Measurements from ENCODE around the gene GAK. TPM values are rescaled to one million over a fixed set of nuclear protein-coding genes. Genes with fewer than 3 reads are reported as not detected.

The GAK gene
- total RNA-seq, 1 experiment from 2014 or later = 57.1 TPM

- H3K4me3 ChIP-seq = no peak overlapping the region
- no peak for DNase-seq
- H3K9me3 ChIP-seq = no peaks in the 10 kb centered on the region
- H3K27me3 ChIP-seq = no peaks in the 10 kb centered on the region
- no peaks in the 10 kb centered on the region for H3K36me3 ChIP-seq
Observed at GRCh38 chr4:907103-907400, 25.1 kb downstream of the GAK start.

GRCh38 chr4:906339-907102, 25.6 kb downstream of the GAK start:
- DNase-seq = no peak
- H3K9me3 ChIP-seq = no peaks in the 10 kb centered on the region
- H3K27me3 ChIP-seq = no peaks in the 10 kb centered on the region
- H3K36me3 ChIP-seq = no peaks in the 10 kb centered on the region
- no peak overlapping the region for H3K4me3 ChIP-seq

- Histone ChIP-seq H3K27me3 (no peaks in the 10 kb centered on the region), H3K9me3 (no peaks in the 10 kb centered on the region), H3K36me3 (no peaks in the 10 kb centered on the region), H3K4me3 (no peak overlapping the region)
- no peak for DNase-seq
Observed at GRCh38 chr4:905485-906338, 26.4 kb downstream of the GAK start.

- Histone ChIP-seq H3K36me3 (no peaks in the 10 kb centered on the region), H3K4me3 (no peak overlapping the region), H3K9me3 (no peaks in the 10 kb centered on the region), H3K27me3 (no peaks in the 10 kb centered on the region)
- DNase-seq = no peak
Observed at GRCh38 chr4:903066-904046, 28.8 kb downstream of the GAK start.

- H3K27me3 ChIP-seq = no peaks in the 10 kb centered on the region
- DNase-seq = no peak
- H3K4me3 ChIP-seq = no peak overlapping the region
- H3K9me3 ChIP-seq = no peaks in the 10 kb centered on the region
- H3K36me3 ChIP-seq = no peaks in the 10 kb centered on the region
Observed at GRCh38 chr4:901192-901910, 30.8 kb downstream of the GAK start.

GRCh38 chr4:900721-901120, 31.4 kb downstream of the GAK start:
- DNase-seq = no peak
- Histone ChIP-seq H3K36me3 (no peaks in the 10 kb centered on the region), H3K27me3 (no peaks in the 10 kb centered on the region), H3K4me3 (no peak overlapping the region), H3K9me3 (no peaks in the 10 kb centered on the region)

- no peak for DNase-seq
- Histone ChIP-seq H3K4me3 (no peak overlapping the region), H3K9me3 (no peaks in the 10 kb centered on the region), H3K27me3 (no peaks in the 10 kb centered on the region), H3K36me3 (no peaks in the 10 kb centered on the region)
Observed at GRCh38 chr4:900073-900472, 32.0 kb downstream of the GAK start.

- no peak overlapping the region for H3K4me3 ChIP-seq
- H3K27me3 ChIP-seq = no peaks in the 10 kb centered on the region
- DNase-seq = no peak
- H3K36me3 ChIP-seq = no peaks in the 10 kb centered on the region
- no peaks in the 10 kb centered on the region for H3K9me3 ChIP-seq
Observed at GRCh38 chr4:899556-899906, 32.6 kb downstream of the GAK start.

- Histone ChIP-seq H3K9me3 (no peaks in the 10 kb centered on the region), H3K36me3 (no peaks in the 10 kb centered on the region), H3K4me3 (no peak overlapping the region), H3K27me3 (no peaks in the 10 kb centered on the region)
- no peak for DNase-seq
Observed at GRCh38 chr4:898869-899555, 33.1 kb downstream of the GAK start.

GRCh38 chr4:898123-898522, 34.0 kb downstream of the GAK start:
- Histone ChIP-seq H3K27me3 (no peaks in the 10 kb centered on the region), H3K36me3 (no peaks in the 10 kb centered on the region), H3K4me3 (no peak overlapping the region), H3K9me3 (no peaks in the 10 kb centered on the region)
- no peak for DNase-seq

- Histone ChIP-seq H3K4me3 (no peak overlapping the region), H3K27me3 (no peaks in the 10 kb centered on the region), H3K9me3 (no peaks in the 10 kb centered on the region), H3K36me3 (no peaks in the 10 kb centered on the region)
- DNase-seq = no peak
Observed at GRCh38 chr4:896630-897029, 35.5 kb downstream of the GAK start.

- Histone ChIP-seq H3K27me3 (no peaks in the 10 kb centered on the region), H3K36me3 (no peaks in the 10 kb centered on the region), H3K9me3 (no peaks in the 10 kb centered on the region), H3K4me3 (no peak overlapping the region)
- DNase-seq = no peak
Observed at GRCh38 chr4:896216-896615, 35.9 kb downstream of the GAK start.

- Histone ChIP-seq H3K4me3 (no peak overlapping the region), H3K9me3 (no peaks in the 10 kb centered on the region), H3K27me3 (no peaks in the 10 kb centered on the region), H3K36me3 (no peaks in the 10 kb centered on the region)
- DNase-seq = no peak
Observed at GRCh38 chr4:895596-895995, 36.5 kb downstream of the GAK start.

GRCh38 chr4:893995-894705, 38.0 kb downstream of the GAK start:
- Histone ChIP-seq H3K9me3 (no peaks in the 10 kb centered on the region), H3K36me3 (no peaks in the 10 kb centered on the region), H3K27me3 (no peaks in the 10 kb centered on the region), H3K4me3 (no peak overlapping the region)
- DNase-seq = no peak

GRCh38 chr4:893276-893994, 38.7 kb downstream of the GAK start:
- Histone ChIP-seq H3K36me3 (no peaks in the 10 kb centered on the region), H3K9me3 (no peaks in the 10 kb centered on the region)
- no peak for DNase-seq

More at GRCh38 chr4:893276-893994, 38.7 kb downstream of the GAK start:
- Histone ChIP-seq H3K4me3 (no peak overlapping the region), H3K27me3 (no peaks in the 10 kb centered on the region)

Data from MG63 (cell line).